Bronchial epithelial cell (primary cell): ENCODE measurements around the gene ZNF567. TPM values are rescaled to one million over a fixed set of nuclear protein-coding genes. Genes with fewer than 3 reads are reported as not detected.

ENCODE experiments used
- DNase-seq: peaks from one replicate; pipeline ENCODE4 v3.0.0-alpha.2; 2010; ENCODE audit warnings: low read depth
- FAIRE-seq: peaks from 2 replicates; lab custom pipeline; 2011; peaks lifted over from hg19 to GRCh38; lab: Jason Lieb, UNC
- H3K27me3 ChIP-seq: 2 replicates; pipeline ENCODE4 v1.5.1; 2011; ENCODE audit warnings: low read length; ENCODE audit not compliant: control insufficient read depth, insufficient read depth
- H3K36me3 ChIP-seq: 2 replicates; pipeline ENCODE4 v1.5.1; 2011; ENCODE audit warnings: low read length; ENCODE audit not compliant: control insufficient read depth, insufficient read depth
- H3K4me3 ChIP-seq: 2 replicates; pipeline ENCODE4 v1.5.1; 2011; ENCODE audit warnings: mild to moderate bottlenecking, low read depth, low read length, control low read depth
- total RNA-seq: library from RNA; depleted of rRNA; stranded (reverse); fragments of >200 nt; gene quantifications from 2 replicates; pipeline ENCODE4 v1.2.1, GENCODE V29; 2014
- TF ChIP-seq, protein P1 (sequence below): IDR thresholded peaks from 2 replicates; pipeline ENCODE4 v1.5.1; 2011; ENCODE audit warnings: mild to moderate bottlenecking, moderate library complexity, low read length, control low read depth, inconsistent platforms; ENCODE audit not compliant: insufficient read depth, severe bottlenecking

ZNF567 gene
- total RNA-seq, 1 donor from 2014 or later = 5.5 TPM

DNA sequence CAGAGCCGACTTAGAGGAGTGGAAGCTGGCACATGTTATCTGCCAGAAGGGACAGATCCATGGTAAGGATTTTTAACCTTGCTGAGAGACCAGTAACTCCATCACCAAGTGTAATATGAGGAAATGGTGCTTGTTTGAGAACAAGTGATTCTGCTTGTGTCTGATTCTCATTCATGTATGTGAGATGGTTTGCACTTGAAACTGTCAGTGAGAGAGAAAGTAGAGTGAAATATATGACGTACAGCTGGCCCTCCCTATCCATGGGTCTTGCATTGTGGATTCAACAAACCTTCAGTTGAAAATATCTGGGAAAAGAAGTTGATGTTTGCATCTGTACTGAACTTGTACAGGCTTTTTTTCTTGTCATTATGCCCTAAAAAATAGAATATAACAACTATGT lies 18.8 kb upstream of the ZNF567 start:
- FAIRE-seq = peak; percentile 73
- H3K27me3 ChIP-seq = no peaks in the 10 kb centered on the region
- no peak overlapping the region for H3K4me3 ChIP-seq
- TF ChIP-seq, protein P1, sequence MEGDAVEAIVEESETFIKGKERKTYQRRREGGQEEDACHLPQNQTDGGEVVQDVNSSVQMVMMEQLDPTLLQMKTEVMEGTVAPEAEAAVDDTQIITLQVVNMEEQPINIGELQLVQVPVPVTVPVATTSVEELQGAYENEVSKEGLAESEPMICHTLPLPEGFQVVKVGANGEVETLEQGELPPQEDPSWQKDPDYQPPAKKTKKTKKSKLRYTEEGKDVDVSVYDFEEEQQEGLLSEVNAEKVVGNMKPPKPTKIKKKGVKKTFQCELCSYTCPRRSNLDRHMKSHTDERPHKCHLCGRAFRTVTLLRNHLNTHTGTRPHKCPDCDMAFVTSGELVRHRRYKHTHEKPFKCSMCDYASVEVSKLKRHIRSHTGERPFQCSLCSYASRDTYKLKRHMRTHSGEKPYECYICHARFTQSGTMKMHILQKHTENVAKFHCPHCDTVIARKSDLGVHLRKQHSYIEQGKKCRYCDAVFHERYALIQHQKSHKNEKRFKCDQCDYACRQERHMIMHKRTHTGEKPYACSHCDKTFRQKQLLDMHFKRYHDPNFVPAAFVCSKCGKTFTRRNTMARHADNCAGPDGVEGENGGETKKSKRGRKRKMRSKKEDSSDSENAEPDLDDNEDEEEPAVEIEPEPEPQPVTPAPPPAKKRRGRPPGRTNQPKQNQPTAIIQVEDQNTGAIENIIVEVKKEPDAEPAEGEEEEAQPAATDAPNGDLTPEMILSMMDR = no peak
- H3K36me3 ChIP-seq = no peaks in the 10 kb centered on the region
- no peak for DNase-seq

DNA sequence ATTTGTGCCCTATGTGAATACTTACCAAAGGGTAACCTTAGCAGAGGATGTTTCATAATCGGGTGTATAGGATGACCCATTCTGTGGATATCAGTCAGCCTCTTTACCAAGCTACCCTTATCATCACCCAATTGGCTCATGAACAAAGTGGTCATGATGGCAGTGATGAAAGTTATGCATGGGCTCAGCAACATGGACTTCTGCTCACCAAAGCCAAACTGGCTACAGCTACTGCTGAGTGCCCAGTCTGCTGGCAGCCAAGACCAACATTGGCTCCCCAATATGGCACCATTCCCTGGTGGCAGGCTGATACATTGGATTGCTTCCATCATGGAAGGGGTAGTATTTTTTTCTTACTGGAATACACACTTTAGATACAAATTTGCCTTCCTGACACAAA lies 15.0 kb upstream of the ZNF567 start:
- Histone ChIP-seq H3K27me3 (no peaks in the 10 kb centered on the region), H3K4me3 (no peak overlapping the region), H3K36me3 (no peaks in the 10 kb centered on the region)
- DNase-seq (no peak), FAIRE-seq (no peak)
- TF ChIP-seq, protein P1 = no peak

DNA sequence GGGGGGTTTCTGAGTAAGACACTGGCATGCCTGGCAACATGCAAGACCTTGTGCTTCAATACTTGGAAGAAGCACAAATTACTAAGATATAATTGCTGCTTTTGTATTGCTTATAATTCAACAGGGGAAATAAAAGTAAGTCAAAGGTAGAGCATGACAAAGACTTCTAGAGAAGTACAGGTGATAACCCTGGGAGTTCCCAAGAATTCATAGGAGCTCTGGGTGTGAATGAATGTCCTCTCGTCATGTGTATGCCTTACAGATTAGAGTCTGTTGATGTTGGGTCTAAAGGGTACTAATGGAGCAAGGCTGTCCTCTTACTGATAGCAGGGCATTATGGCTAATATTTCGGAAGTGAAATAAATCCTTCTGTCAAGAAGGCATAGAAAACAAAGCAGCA lies 13.2 kb upstream of the ZNF567 start:
- no peak for DNase-seq
- no peak for FAIRE-seq
- TF ChIP-seq, protein P1 = no peak
- H3K4me3 ChIP-seq = no peak overlapping the region
- H3K27me3 ChIP-seq = no peaks in the 10 kb centered on the region
- no peaks in the 10 kb centered on the region for H3K36me3 ChIP-seq

DNA sequence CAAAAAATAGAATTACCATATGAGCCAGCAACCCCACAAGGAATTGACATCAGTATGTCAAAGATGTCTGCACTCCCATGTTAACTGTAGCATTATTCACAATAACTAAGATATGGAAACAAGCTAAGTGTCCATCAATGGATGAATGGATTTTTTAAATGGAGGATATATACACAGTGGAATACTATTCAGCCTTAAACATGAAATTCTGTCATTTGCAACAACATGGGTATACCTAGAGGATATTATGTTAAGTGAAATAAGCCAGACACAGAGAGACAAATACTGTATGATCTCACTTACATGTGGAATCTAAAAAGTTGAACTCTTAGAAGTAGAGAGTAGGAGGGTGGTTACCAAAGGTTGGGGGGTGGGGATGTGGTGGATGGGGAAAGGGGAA lies 8.0 kb upstream of the ZNF567 start:
- H3K4me3 ChIP-seq = no peak overlapping the region
- no peak for FAIRE-seq
- no peaks in the 10 kb centered on the region for H3K27me3 ChIP-seq
- peaks cover 1% of the 10 kb centered on the region for H3K36me3 ChIP-seq
- DNase-seq = no peak
- TF ChIP-seq, protein P1 = no peak

DNA sequence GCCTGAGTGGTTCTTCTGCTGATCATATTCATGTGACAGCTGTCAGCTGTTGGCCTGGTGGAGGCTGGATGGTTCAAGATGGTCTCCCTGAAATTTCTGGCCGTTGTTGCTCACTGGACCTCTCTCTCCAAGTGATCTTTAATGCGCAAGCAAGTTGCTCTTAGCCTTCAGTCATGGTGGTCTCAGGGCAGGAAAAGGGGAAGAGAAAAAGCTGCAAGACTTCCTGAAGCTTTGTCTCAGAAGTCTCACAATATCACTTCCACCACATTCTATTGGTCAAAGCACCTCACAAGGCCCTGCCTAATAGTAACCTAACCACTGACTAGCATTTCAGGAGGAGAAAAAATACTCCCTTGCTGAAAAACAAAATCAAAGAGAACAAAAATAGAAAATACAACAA lies 1.6 kb upstream of the ZNF567 start:
- TF ChIP-seq, protein P1 = no peak
- Histone ChIP-seq H3K4me3 (no peak overlapping the region), H3K27me3 (no peaks in the 10 kb centered on the region), H3K36me3 (peaks cover 5% of the 10 kb centered on the region)
- DNase-seq (no peak), FAIRE-seq (no peak)
